ENCODE measurements around the gene CNTNAP5.

CNTNAP5 gene

GRCh38 chr2:124050833-124051497 is 25.9 kb downstream of the CNTNAP5 start:
- no peak overlapping the region for H3K4me3 ChIP-seq
- TF ChIP-seq CTCF (IDR thresholded peaks at IDR 0.05): no peak
- DNase-seq (ENCODE audit: low spot score): no peak
- no peak overlapping the region for H3K27ac ChIP-seq

- H3K27ac ChIP-seq: no peak overlapping the region
- no peak for DNase-seq (ENCODE audit: low spot score)
- no peak overlapping the region for H3K4me3 ChIP-seq
- no peak for TF ChIP-seq CTCF (IDR thresholded peaks at IDR 0.05)
Observed at GRCh38 chr2:124053796-124054195, 28.7 kb downstream of the CNTNAP5 start.

GRCh38 chr2:124063596-124063995 is 38.5 kb downstream of the CNTNAP5 start:
- DNase-seq (ENCODE audit: low spot score): no peak
- Histone ChIP-seq H3K4me3 (no peak overlapping the region), H3K27ac (no peak overlapping the region)
- no peak for TF ChIP-seq CTCF (IDR thresholded peaks at IDR 0.05)

GRCh38 chr2:124065636-124066035 is 40.5 kb downstream of the CNTNAP5 start:
- peak overlapping the region; percentile 42 for H3K4me3 ChIP-seq
- TF ChIP-seq CTCF (IDR thresholded peaks at IDR 0.05): no peak
- DNase-seq (ENCODE audit: low spot score): no peak
- H3K27ac ChIP-seq: no peak overlapping the region

DNA sequence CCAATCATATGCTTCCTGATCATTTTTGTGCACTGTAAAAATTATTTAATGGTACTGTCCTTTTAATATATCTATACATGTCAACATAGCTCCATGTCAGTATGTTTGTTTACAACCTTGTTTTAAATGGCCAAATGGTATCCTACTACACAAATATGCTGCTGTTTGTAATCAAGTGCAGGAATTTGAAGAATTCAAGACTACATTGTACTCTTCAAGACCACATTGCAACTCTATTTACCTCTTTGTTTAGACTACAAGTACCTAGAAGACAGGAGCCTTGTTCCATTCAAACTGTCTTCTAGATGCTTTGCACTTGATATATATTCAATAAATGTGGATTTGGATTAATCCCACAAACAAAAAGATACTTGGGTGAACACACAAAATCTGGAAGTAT is 41.7 kb downstream of the CNTNAP5 start:
- DNase-seq (ENCODE audit: low spot score): no peak
- Histone ChIP-seq H3K27ac (no peak overlapping the region), H3K4me3 (no peak overlapping the region)
- no peak for TF ChIP-seq CTCF (IDR thresholded peaks at IDR 0.05)

- TF ChIP-seq CTCF (IDR thresholded peaks at IDR 0.05): no peak
- Histone ChIP-seq H3K4me3 (no peak overlapping the region), H3K27ac (no peak overlapping the region)
- DNase-seq (ENCODE audit: low spot score): no peak
Observed at GRCh38 chr2:124079045-124079444, 54.0 kb downstream of the CNTNAP5 start.

Measured in coronary artery (tissue), 2 donors.